ENCODE measurements around the gene CHIC2.
A peak's percentile ranks its signal among the peaks of the same experiment; 100 is the strongest.
"Not testable (repeated sequence)": the region's sequence is repeated elsewhere in the genome, so short reads cannot be mapped to it uniquely, and the experiment has no call there.

CHIC2 gene

GRCh38 chr4:54058171-54058570, 6.2 kb downstream of the CHIC2 start:
- no peak overlapping the region for H3K4me3 ChIP-seq (ENCODE audit: low read depth, low read length)
- DNase-seq (ENCODE audit: low read depth): no peak
- TF ChIP-seq CTCF (conservative IDR thresholded peaks at IDR 0.05; ENCODE audit: low read depth, low read length): no peak

- no peak overlapping the region for H3K4me3 ChIP-seq (ENCODE audit: low read depth, low read length)
- DNase-seq (ENCODE audit: low read depth): no peak
- no peak for TF ChIP-seq CTCF (conservative IDR thresholded peaks at IDR 0.05; ENCODE audit: low read depth, low read length)
These were observed 8.0 kb downstream of the CHIC2 start for GRCh38 chr4:54056360-54056759.

GRCh38 chr4:54055494-54055893, 8.9 kb downstream of the CHIC2 start:
- no peak for TF ChIP-seq CTCF (conservative IDR thresholded peaks at IDR 0.05; ENCODE audit: low read depth, low read length)
- no peak overlapping the region for H3K4me3 ChIP-seq (ENCODE audit: low read depth, low read length)
- no peak for DNase-seq (ENCODE audit: low read depth)

GRCh38 chr4:54054501-54054900, 9.9 kb downstream of the CHIC2 start:
- no peak for DNase-seq (ENCODE audit: low read depth)
- no peak overlapping the region for H3K4me3 ChIP-seq (ENCODE audit: low read depth, low read length)
- TF ChIP-seq CTCF (conservative IDR thresholded peaks at IDR 0.05; ENCODE audit: low read depth, low read length): no peak

- not testable (repeated sequence) for H3K4me3 ChIP-seq (ENCODE audit: low read depth, low read length); DNase-seq (ENCODE audit: low read depth)
These were observed 11.1 kb downstream of the CHIC2 start for GRCh38 chr4:54053322-54053721.

- H3K4me3 ChIP-seq (ENCODE audit: low read depth, low read length): no peak overlapping the region
- DNase-seq (ENCODE audit: low read depth): peak; percentile 44
- no peak for TF ChIP-seq CTCF (conservative IDR thresholded peaks at IDR 0.05; ENCODE audit: low read depth, low read length)
These were observed 14.0 kb downstream of the CHIC2 start for GRCh38 chr4:54050214-54050904.

GRCh38 chr4:54043630-54044029, 20.8 kb downstream of the CHIC2 start:
- not testable (repeated sequence) for H3K4me3 ChIP-seq (ENCODE audit: low read depth, low read length)

GRCh38 chr4:54041933-54042332, 22.5 kb downstream of the CHIC2 start:
- no peak for TF ChIP-seq CTCF (conservative IDR thresholded peaks at IDR 0.05; ENCODE audit: low read depth, low read length)
- DNase-seq (ENCODE audit: low read depth): no peak
- no peak overlapping the region for H3K4me3 ChIP-seq (ENCODE audit: low read depth, low read length)

More at GRCh38 chr4:54043630-54044029, 20.8 kb downstream of the CHIC2 start:
- DNase-seq (ENCODE audit: low read depth): not testable (repeated sequence)

Data from choroid plexus epithelial cell (primary cell).